Activated CD8-positive, alpha-beta T cell treated with anti-CD3 and anti-CD28 coated beads for 36 hours (primary cell): ENCODE measurements around the gene FAM120B. TPM values are rescaled to one million over a fixed set of nuclear protein-coding genes. Genes with fewer than 3 reads are reported as not detected.

Source experiments
- ATAC-seq: fragments of 200-7000 bp; cut with Tn5 transposase; one replicate; pipeline ENCODE4 v1.10.0; 2021; ENCODE audit warnings: mild to moderate bottlenecking, moderate library complexity
- CTCF ChIA-PET: fragments of 350-600 bp; sonication (Branson Sonifier 250); formaldehyde crosslinking; loops from one replicate; lab custom pipeline; 2021; ENCODE audit warnings: antibody characterized with exemption; lab: Charles Lee
- POLR2A ChIA-PET: fragments of 350-600 bp; sonication (Branson Sonifier 250); formaldehyde crosslinking; loops from one replicate; lab custom pipeline; 2021; ENCODE audit warnings: antibody characterized with exemption; lab: Charles Lee
- DNase-seq: peaks from one replicate; pipeline ENCODE4 v3.0.0-alpha.2; 2020
- H3K27ac Mint-ChIP-seq: one replicate; pipeline ENCODE4 v1.8.0; 2021; ENCODE audit warnings: mild to moderate bottlenecking, mixed read lengths
- H3K27me3 Mint-ChIP-seq: one replicate; pipeline ENCODE4 v1.8.0; 2021; ENCODE audit warnings: mixed read lengths
- H3K36me3 Mint-ChIP-seq: one replicate; pipeline ENCODE4 v1.8.0; 2021; ENCODE audit warnings: low read depth, mixed read lengths
- H3K4me1 Mint-ChIP-seq: one replicate; pipeline ENCODE4 v1.8.0; 2021; ENCODE audit warnings: low read depth, mixed read lengths
- H3K4me3 Mint-ChIP-seq: one replicate; pipeline ENCODE4 v1.8.0; 2021; ENCODE audit warnings: mild to moderate bottlenecking, moderate library complexity, mixed read lengths
- H3K9me3 Mint-ChIP-seq: one replicate; pipeline ENCODE4 v1.8.0; 2021; ENCODE audit warnings: mixed read lengths
- intact Hi-C: fragments of 100-400 bp; cut with micrococcal nuclease; formaldehyde crosslinking; loops from one replicate; pipeline ENCODE4 v1.10.0; 2022
- total RNA-seq, 2 experiments: library from RNA; stranded (reverse); gene quantifications; one replicate each; pipeline ENCODE4 v1.2.3, GENCODE V29; 2021
- TF ChIP-seq, protein P1 (sequence below): fragments of 200-600 bp; IDR thresholded peaks from one replicate; pipeline ENCODE4 v1.8.0; 2022; ENCODE audit warnings: antibody characterized with exemption, mild to moderate bottlenecking

The FAM120B gene
- total RNA-seq, 2 experiments from 2014 or later: 19.0 to 19.5 TPM

DNA sequence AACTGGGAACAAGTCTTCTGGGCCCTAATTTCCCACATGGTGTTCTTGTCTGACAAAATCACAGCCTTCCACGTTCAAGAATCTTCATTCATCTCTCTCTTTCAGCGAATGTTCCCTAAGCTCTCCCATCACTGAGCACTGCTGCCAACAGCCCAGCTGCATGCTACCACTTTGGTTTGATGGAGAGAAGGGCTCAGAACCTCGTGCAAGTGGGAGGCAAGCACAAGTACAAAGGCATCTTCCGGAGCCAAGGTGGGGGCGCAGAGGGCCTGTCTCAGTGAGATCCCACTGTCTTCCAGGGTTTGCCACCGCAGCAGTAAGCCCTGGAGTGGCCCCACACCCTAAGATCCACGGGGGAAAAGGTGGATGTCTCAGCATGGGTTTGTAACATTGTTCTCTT lies 32.9 kb upstream of the FAM120B start:
- intact Hi-C loops: no loop called here
- Mint-ChIP-seq H3K27ac (no peak overlapping the region), H3K4me1 (peaks cover 40% of the 10 kb centered on the region), H3K27me3 (no peaks in the 10 kb centered on the region), H3K9me3 (peaks cover 9% of the 10 kb centered on the region), H3K36me3 (peaks cover 5% of the 10 kb centered on the region), H3K4me3 (no peak overlapping the region)
- ATAC-seq (no peak), DNase-seq (no peak)
- TF ChIP-seq, protein P1, sequence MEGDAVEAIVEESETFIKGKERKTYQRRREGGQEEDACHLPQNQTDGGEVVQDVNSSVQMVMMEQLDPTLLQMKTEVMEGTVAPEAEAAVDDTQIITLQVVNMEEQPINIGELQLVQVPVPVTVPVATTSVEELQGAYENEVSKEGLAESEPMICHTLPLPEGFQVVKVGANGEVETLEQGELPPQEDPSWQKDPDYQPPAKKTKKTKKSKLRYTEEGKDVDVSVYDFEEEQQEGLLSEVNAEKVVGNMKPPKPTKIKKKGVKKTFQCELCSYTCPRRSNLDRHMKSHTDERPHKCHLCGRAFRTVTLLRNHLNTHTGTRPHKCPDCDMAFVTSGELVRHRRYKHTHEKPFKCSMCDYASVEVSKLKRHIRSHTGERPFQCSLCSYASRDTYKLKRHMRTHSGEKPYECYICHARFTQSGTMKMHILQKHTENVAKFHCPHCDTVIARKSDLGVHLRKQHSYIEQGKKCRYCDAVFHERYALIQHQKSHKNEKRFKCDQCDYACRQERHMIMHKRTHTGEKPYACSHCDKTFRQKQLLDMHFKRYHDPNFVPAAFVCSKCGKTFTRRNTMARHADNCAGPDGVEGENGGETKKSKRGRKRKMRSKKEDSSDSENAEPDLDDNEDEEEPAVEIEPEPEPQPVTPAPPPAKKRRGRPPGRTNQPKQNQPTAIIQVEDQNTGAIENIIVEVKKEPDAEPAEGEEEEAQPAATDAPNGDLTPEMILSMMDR: no peak
- ChIA-PET CTCF (no interaction called here), POLR2A (no interaction called here)

DNA sequence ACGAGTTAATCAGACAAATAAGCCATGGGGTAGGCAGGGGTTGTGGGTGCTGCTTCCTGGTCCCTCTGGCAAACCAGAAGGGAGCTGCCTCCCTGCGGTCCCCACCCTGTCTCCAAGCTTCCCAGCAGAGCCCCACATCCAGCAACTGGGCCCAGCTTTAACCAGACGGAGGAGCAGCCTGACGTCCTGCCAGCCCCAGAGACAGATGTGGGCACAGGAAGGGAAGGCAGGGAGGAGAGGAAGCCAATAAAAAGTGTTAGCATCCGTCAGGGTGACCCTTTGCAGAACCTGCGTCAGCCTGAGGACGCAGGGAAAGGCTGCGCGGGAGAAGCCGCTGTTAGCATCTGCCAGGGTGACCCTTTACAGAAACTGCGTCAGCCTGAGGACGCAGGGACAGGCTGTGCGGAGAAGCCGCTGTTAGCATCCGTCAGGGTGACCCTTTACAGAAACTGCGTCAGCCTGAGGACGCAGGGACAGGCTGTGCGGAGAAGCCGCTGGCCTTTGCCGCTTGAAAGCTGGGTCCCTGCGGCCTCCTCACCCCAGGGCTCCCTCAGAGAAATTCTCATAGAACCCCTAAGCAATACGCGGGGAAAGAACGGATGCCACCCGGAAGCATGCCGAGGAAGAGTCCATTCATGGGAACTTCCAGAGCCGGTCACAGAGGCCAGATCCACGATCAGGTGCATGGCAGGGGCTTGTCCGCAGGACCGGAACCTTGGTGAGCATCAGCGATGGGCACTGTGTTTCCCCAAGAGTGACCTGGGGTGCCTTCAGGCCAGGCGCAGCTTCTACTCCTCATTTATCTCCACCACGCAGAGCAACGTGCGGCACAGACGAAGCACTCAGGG lies 31.6 kb upstream of the FAM120B start:
- Mint-ChIP-seq H3K27ac (no peak overlapping the region), H3K27me3 (no peaks in the 10 kb centered on the region), H3K4me1 (peaks cover 51% of the 10 kb centered on the region), H3K36me3 (peaks cover 5% of the 10 kb centered on the region), H3K9me3 (peaks cover 9% of the 10 kb centered on the region), H3K4me3 (no peak overlapping the region)
- TF ChIP-seq, protein P1: no peak
- intact Hi-C loops: no loop called here
- CTCF ChIA-PET: interaction anchor here (0.9 kb wide), 1 partner anchor 20 kb away, joined by 3 read pairs; no protein-coding TSS in a partner anchor
- ATAC-seq: no peak
- POLR2A ChIA-PET: no interaction called here
- no peak for DNase-seq

DNA sequence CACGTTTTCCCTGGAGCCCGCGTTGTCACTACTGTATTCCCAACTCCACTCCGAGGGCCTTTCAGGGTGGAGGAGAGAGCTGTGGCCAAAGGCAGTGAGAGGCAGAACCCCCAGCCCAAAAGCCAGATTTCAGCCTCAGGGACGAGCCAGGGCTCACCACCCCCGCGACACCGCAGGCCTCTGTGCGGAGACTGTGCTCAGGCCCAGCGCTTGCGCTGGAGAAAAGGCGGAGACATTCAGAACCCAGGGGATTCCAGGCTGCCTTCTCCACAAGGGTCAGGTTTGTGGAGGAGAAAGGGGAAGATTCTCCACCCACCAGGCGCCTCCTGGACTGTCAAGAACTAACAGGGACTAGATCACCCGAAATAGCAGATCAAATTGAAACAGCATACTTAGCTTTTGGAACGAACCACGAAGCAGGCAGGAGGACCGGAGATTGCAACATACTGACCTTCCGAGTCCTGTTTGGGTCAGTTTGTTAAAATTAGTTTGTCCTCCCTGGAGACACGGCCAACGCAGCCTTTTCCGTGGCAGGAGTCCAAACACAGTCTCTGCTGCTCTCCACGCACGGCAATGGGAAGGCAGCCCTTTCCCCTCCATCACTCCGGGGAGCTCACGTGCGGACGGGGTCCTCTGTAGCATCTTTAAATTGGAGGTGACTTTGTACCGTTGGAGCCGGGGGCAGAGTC lies 30.0 kb upstream of the FAM120B start:
- intact Hi-C loops: no loop called here

DNA sequence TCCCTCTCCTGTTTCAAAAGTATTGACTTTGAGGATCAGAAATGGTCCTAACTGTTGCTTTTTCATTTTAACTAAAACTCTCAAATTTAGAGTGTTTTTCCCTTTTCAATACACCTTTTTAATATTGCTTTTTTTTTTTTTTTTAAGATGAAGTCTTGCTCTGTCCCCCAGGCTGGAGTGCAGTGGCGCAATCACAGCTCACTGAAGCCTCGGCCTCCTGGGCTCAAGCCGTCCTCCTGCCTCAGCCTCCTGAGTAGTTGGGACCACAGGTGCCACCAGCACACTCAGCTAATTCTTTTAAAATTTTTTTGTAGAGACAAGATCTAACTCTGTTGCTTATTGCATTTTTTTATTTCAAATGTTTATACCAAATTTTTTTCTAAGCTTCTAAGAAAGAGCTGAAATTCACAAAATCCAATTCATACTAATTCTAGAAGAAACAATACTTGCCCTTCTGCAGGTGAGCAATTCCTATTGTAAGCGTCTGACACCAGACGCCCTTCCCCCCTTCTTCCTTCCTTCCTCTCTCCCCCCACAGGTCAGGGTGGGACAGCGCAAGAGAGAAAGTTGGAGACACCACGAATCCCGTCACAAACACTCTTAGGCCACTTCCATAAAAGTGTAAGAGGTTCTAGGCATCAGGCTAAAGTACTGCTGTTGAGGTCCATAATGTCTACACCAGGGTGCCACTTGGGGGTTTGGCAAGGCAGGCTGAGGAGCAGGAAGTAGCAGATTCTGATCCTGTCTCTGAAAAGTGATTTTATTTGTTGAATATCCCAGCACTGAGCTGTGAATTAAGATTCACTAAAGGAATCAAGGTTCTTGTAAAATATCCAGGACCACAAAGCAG lies 28.4 kb upstream of the FAM120B start:
- CTCF ChIA-PET: interaction anchor here (0.7 to 1.2 kb wide), 3 partner anchors 8 to 446 kb away, joined by 3 to 4 read pairs (median 3); no protein-coding TSS in a partner anchor
- Mint-ChIP-seq H3K27me3 (no peaks in the 10 kb centered on the region), H3K4me1 (peaks cover 30% of the 10 kb centered on the region), H3K27ac (peak overlapping the region; percentile 77), H3K36me3 (peaks cover 5% of the 10 kb centered on the region), H3K4me3 (peak overlapping the region; percentile 20), H3K9me3 (peaks cover 9% of the 10 kb centered on the region)
- intact Hi-C loops: no loop called here
- TF ChIP-seq, protein P1: no peak
- ATAC-seq (peak; percentile 57), DNase-seq (no peak)
- POLR2A ChIA-PET: interaction anchor here (0.7 to 1.7 kb wide), 2 partner anchors 11 to 13 kb away, joined by 4 read pairs; partner anchors contain the start of gene DLL1

More for the DNA sequence above, 30.0 kb upstream of the FAM120B start:
- no peak overlapping the region for H3K4me3 Mint-ChIP-seq
- H3K9me3 Mint-ChIP-seq: peaks cover 9% of the 10 kb centered on the region
- no peak overlapping the region for H3K27ac Mint-ChIP-seq
- TF ChIP-seq, protein P1: no peak
- no peaks in the 10 kb centered on the region for H3K27me3 Mint-ChIP-seq
- ATAC-seq (no peak), DNase-seq (no peak)
- POLR2A ChIA-PET: no interaction called here
- CTCF ChIA-PET: interaction anchor here (0.9 kb wide), 1 partner anchor 18 kb away, joined by 3 read pairs; no protein-coding TSS in a partner anchor
- H3K4me1 Mint-ChIP-seq: peaks cover 46% of the 10 kb centered on the region
- H3K36me3 Mint-ChIP-seq: peaks cover 5% of the 10 kb centered on the region
